HG03103 (cell line): ENCODE data around the gene DDX59.
A peak's percentile ranks its signal among the peaks of the same experiment; 100 is the strongest.
"Not testable (repeated sequence)": the region's sequence is repeated elsewhere in the genome, so short reads cannot be mapped to it uniquely, and the experiment has no call there.

ENCODE experiments used
- ATAC-seq: cut with Tn5 transposase; IDR thresholded peaks from one replicate; pipeline ENCODE4 v1.9.1; 2021; ENCODE audit warnings: low read depth; ENCODE audit not compliant: unreplicated experiment

DDX59 gene

GRCh38 chr1:200631375-200631774 is 38.3 kb downstream of the DDX59 start:
- ATAC-seq: no peak

DNA sequence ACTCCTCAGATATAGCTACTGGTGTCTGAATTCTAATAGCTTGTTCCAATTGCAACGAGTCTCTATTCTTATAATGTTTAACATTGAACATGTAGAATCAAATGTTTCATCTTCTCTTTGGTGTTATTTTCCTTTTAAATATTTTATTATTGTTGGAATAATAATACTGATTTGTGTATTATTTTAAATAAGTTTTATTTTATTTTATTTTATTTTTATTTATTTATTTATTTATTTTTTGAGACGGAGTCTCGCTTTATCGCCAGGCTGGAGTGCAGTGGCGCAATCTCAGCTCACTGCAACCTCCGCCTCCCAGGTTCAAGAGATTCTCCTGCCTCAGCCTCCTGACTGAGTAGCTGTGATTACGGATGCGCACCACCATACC is 39.2 kb downstream of the DDX59 start:
- not testable (repeated sequence) for ATAC-seq

DNA sequence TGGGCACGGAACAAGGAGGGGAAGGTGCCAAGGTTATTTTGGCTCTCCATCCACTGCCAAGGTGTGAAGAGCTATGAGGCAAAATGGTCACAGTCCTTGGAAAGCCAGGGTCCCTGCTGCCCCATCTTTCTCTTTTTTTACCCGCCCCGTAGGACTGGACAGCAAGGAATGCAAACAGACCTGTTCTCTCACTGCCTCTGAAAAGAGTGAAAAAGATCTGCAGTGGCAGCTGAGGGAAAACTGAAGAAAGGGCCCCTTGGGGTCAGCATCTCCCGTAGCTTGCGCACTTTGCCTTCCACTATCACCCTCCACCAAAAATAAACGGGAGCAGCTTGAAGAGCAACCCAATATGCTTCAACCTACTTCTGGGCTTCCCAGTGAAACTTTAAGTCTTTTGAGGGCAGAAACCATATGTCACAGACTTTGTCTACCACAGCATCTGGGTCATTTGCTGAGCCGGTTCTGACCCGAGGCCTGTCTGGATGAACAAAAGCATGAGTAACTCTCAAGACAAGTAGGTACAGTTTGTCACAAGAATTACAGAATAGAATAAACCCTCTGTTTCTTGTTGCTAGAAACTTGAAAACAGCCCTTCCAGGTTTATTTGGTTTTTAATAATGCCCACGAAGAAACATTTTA is 39.7 kb downstream of the DDX59 start:
- no peak for ATAC-seq

DNA sequence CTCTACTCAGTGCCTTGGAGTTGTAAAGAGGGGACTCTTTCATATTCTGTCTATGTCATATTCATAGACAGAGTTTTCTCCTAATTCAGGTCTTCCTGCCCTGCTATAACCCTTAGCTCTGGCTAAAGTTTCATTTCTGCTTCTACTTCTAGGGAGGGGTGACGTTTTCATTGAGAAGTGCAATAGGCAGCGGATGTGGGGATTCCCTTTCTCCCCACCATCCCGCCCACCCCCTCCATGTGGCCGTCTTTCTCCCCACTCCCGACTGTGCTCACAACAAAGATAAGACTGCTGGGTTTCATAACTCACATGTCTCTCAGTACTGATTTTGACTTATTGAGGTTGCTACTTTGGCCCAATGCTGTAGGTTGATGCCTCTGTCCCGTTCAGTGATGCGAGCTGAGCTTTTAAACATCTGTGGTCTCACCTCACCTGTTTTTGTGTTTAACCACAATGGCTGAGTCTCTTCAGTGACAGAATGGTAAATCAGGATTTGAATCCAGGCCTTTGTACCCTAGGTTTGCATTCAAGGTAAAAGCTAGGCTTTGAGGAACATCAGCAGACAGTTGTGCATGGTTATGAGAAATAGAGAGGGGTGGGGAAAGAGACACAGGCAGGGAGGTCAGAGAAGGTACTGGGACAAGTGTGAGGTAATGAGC is 41.4 kb downstream of the DDX59 start:
- ATAC-seq: peak; percentile 59

GRCh38 chr1:200627575-200628222 is 42.0 kb downstream of the DDX59 start:
- no peak for ATAC-seq

DNA sequence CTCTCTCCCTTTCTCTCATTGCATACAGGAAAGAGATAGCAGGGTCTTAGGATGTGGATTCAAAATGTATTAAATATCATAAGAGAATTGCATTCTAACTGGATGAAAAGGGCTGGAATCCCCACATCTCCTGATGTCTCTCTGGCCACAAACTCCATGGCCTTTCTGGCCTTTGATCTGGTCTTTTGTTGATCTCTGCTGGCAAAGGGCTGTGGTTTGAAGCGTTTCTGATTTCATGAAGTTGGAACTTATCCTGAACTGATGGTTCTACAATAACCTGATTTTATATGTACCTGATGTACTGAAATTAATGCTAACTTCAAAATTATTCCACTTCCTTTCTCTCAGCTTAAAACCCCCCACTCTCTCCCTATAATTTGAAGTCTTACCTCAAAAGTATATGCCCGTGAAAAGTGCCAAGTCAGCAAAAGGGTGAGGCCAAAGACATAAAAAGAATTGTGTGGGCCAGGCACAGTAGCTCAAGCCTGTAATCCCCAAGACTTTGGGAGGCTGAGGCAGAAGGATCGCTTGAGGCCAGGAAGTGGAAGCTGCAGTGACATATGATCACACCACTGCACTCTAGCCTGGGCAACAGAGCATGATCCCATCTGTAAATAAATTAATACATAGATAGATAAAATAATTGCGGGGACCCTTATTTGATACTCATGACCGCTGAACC is 42.7 kb downstream of the DDX59 start:
- no peak for ATAC-seq

DNA sequence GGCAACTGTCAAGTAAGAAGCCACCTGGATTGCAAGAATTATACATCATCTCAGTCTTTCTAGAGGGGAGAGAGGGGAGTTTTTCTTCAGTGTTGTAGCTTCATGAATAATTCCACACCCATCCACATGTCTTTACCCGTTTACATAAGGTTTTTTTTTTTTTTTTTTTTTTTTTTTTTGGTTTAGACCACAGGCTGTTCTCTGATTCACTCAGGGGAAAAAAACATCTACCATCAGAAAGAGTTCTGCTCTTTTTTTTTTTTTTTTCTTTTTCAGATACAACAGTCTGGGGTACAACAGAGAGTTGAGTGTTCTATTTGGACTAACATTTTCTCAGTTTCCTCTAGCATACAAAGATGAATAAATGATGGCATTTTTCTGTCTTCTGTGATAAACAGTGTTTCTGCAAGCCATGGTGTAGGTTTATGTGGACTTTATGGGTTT is 44.3 kb downstream of the DDX59 start:
- no peak for ATAC-seq

DNA sequence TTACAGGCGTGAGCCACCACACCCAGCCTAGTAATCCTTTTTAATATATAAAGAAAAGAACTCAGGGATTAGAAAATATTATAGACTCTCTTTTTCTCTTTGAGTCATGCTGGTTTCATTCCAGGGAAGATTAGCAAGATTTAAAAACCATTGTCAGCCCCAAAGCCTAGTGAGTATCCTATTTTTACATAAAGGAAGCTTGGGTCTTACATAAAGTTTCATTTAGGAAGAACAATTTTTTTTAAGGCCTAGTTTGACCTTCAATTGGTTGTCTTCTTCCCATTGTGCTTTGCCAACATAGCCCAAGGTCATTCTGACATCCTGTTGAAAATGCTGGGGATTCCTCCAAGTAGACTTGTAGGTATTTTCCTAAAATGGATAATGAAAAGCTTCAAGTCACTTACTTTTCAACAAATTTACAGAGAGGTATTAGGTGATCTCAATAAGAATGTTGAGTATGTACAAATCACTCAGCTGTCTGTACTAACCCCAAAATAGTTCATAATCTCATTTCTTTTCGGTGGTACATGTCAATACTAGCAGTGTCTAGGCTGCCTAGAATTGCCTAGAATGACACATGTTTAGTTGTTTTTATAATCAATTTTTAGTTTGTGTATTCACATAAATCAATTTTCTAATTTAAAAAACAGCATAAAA is 44.9 kb downstream of the DDX59 start:
- no peak for ATAC-seq

DNA sequence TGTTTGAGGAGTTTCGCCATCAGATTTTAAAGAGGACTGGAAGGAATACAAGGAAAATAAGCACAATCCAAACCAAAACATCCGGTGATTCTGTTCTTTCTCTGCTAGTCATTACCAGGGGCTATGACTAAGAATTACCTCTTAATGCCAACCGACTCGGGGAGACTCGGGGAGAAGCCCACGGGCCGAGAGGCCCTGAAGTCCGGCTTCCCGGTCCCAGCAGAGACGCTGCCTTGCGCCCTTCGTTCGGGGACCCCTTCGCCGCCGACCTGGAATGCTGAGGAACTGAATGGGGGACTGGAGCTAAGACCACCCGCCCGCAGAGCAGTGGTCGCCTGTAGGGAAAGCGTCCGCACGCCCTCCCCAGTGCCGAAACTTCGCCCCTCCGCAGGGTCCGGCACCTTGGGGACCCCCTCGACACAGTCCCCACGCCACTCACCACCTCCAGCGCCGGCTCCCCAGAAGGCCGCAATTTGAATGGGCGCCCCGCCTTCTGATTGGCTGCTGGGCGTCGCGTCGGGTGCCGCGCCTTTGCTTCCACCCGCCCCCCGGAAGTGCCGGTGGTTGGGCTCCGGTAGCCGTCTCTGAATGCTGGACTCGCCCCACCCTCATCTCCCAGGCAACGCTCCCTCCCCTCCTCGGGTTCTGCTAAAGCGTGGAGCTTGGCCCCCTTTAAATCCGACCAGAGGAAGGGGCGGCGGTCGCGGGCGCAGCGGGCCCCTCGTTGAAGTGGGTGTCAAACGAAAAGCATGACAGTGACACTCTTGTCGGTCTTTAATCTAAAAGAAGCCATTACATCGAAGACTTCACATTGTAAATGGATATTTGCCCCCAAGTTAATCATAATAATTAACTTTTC is 49.2 kb downstream of the DDX59 start, which contains the start of gene KIF14:
Gene KIF14 (minus strand): TSS at position 479 of the 859 bp plus-strand sequence. CDS start 2,028 bp downstream, outside the sequence.
- peak; percentile 96 for ATAC-seq

DNA sequence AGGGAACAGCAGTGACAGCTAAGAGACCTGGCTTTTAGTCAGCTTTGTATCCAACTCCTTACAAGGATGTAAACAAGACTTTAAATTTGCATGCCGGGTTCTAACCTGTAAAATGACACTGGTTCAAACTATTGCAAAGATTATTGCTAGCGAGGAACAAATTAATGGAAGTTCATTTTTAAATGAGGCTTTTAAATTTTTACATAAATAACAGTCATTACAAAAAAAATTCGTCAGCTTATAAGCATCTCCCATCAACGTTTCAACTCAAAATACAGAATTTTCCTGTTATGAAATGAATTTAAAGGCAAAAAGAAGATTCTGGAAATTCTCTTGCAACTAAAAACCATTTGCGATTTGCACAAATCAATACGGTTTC is 49.8 kb downstream of the DDX59 start:
- ATAC-seq: no peak

- no peak for ATAC-seq
Observed at GRCh38 chr1:200610846-200611245, 58.9 kb downstream of the DDX59 start.

GRCh38 chr1:200602632-200603031 is 67.1 kb downstream of the DDX59 start:
- ATAC-seq: no peak
